GM12878 (cell line): ENCODE results near the gene SEC11A. TPM values are rescaled to one million over a fixed set of nuclear protein-coding genes. Genes with fewer than 3 reads are reported as not detected.

Experiments
- ATAC-seq: fragments of 200-7000 bp; cut with Tn5 transposase; 3 replicates; pipeline ENCODE4 v1.9.1; 2020; ENCODE audit warnings: mild to moderate bottlenecking, moderate library complexity
- BruUV-seq: library from RNA; stranded (reverse); fragments of 400-500 nt; replicated peaks from 2 replicates; lab custom pipeline; 2021; lab: Mats Ljungman, UMichigan
- CTCF ChIA-PET: fragments of 300-600 bp; sonication (Branson Sonifier 250); formaldehyde crosslinking; extraction: SDS; loops from one replicate; lab custom pipeline; 2021; ENCODE audit warnings: inconsistent platforms; lab: Yijun Ruan, JAX
- POLR2A ChIA-PET: fragments of 350-600 bp; formaldehyde crosslinking; extraction: SDS; loops from one replicate; lab custom pipeline; 2021; ENCODE audit warnings: inconsistent platforms; lab: Charles Lee
- RAD21 ChIA-PET: fragments of 300-600 bp; sonication (Branson Sonifier 250); formaldehyde crosslinking; loops from one replicate; lab custom pipeline; 2023; ENCODE audit warnings: antibody characterized with exemption; ENCODE audit not compliant: unreplicated experiment; lab: Charles Lee
- SMC1A ChIA-PET: fragments of 300-600 bp; sonication (Branson Sonifier 250); formaldehyde crosslinking; loops from one replicate; lab custom pipeline; 2023; ENCODE audit not compliant: unreplicated experiment, uncharacterized antibody; lab: Charles Lee
- DNase-seq: peaks from one replicate; pipeline ENCODE4 v3.0.0-alpha.2; 2011; ENCODE audit warnings: low read depth, low spot score
- FAIRE-seq: peaks from 3 replicates; lab custom pipeline; 2011; peaks lifted over from hg19 to GRCh38; lab: Jason Lieb, UNC
- H2AFZ ChIP-seq: 2 replicates; pipeline ENCODE4 v1.6.0; 2011; ENCODE audit warnings: low read depth, low read length, control low read depth; ENCODE audit not compliant: control insufficient read depth
- H3K27ac ChIP-seq: 2 replicates; pipeline ENCODE4 v1.5.1; 2011; ENCODE audit warnings: control low read depth; ENCODE audit not compliant: control insufficient read depth, insufficient read depth
- H3K27me3 ChIP-seq, 2 experiments: replicated peaks in 1 of 2; 2 replicates each; pipeline versions ENCODE4 v1.6.0 to v1.6.1; 2011; ENCODE audit warnings: low read length in 1 of 2; ENCODE audit not compliant: control insufficient read depth in 2 of 2, insufficient read depth in 2 of 2
- H3K36me3 ChIP-seq, 2 experiments: 2 replicates each; pipeline ENCODE4 v1.5.1; 2011; ENCODE audit warnings: low read length in 1 of 2; ENCODE audit not compliant: control insufficient read depth in 2 of 2, insufficient read depth in 2 of 2
- H3K4me1 ChIP-seq: 2 replicates; pipeline ENCODE4 v1.6.1; 2011; ENCODE audit warnings: mild to moderate bottlenecking, low read length, moderate library complexity, mixed read lengths; ENCODE audit not compliant: control insufficient read depth, insufficient read depth
- H3K4me2 ChIP-seq: 2 replicates; pipeline ENCODE4 v1.6.0; 2011; ENCODE audit warnings: control low read depth; ENCODE audit not compliant: control insufficient read depth, insufficient read depth
- H3K4me3 ChIP-seq: fragments of 200-600 bp; sonication (generic); 2 replicates; pipeline ENCODE4 v1.5.1; 2016
- H3K79me2 ChIP-seq: 2 replicates; pipeline ENCODE4 v1.6.0; 2011; ENCODE audit warnings: low read length; ENCODE audit not compliant: control insufficient read depth, insufficient read depth
- H3K9ac ChIP-seq: 2 replicates; pipeline ENCODE4 v1.8.0; 2011; ENCODE audit warnings: low read length, control low read depth, mixed read lengths; ENCODE audit not compliant: control insufficient read depth, insufficient read depth
- H3K9me3 ChIP-seq: replicated peaks from 3 replicates; pipeline ENCODE4 v1.5.1; 2011; ENCODE audit warnings: mild to moderate bottlenecking, low read length; ENCODE audit not compliant: control insufficient read depth, insufficient read depth
- H4K20me1 ChIP-seq: 2 replicates; pipeline ENCODE4 v1.6.0; 2011; ENCODE audit not compliant: control insufficient read depth, insufficient read depth
- ASH2L ChIP-seq: fragments of 300-600, 200-600 bp; sonication (generic); IDR thresholded peaks from 2 replicates; pipeline ENCODE4 v1.6.1; 2017; ENCODE audit warnings: low read depth, mild to moderate bottlenecking, borderline replicate concordance
- BCL11A ChIP-seq: IDR thresholded peaks from 2 replicates; pipeline ENCODE4 v1.6.1; 2011; ENCODE audit warnings: low read depth, low read length
- CHD1 ChIP-seq: IDR thresholded peaks from 2 replicates; pipeline ENCODE4 v1.6.1; 2012; ENCODE audit warnings: low read depth, low read length, improper control_type of control experiment
- FOXK2 ChIP-seq: fragments of 450-650 bp; IDR thresholded peaks from 2 replicates; pipeline ENCODE4 v1.6.1; 2017; ENCODE audit warnings: mild to moderate bottlenecking, moderate library complexity
- MYB ChIP-seq: fragments of 150-350 bp; IDR thresholded peaks from 2 replicates; pipeline ENCODE4 v1.6.1; 2014; ENCODE audit warnings: mild to moderate bottlenecking, low read depth, low read length, borderline replicate concordance
- NFIC ChIP-seq: IDR thresholded peaks from 2 replicates; pipeline ENCODE4 v1.6.1; 2012; ENCODE audit warnings: low read depth, mild to moderate bottlenecking, inconsistent platforms, low read length, moderate library complexity
- POLR2AphosphoS5 ChIP-seq: IDR thresholded peaks from 2 replicates; pipeline ENCODE4 v1.6.1; 2011; ENCODE audit warnings: mild to moderate bottlenecking, low read length, inconsistent platforms
- SMAD5 ChIP-seq: IDR thresholded peaks from 2 replicates; pipeline ENCODE4 v1.6.1; 2016; ENCODE audit warnings: antibody characterized with exemption, low read depth
- STAT1 ChIP-seq: fragments of 450-650 bp; conservative IDR thresholded peaks from 2 replicates; pipeline ENCODE4 v1.6.1; 2014; ENCODE audit warnings: antibody characterized with exemption, mild to moderate bottlenecking
- YY1 ChIP-seq: IDR thresholded peaks from 2 replicates; pipeline ENCODE4 v1.6.1; 2011; ENCODE audit warnings: low read depth, mild to moderate bottlenecking, low read length
- WGBS: methylation state at CpG from one replicate; pipeline ENCODE4 v1.1.6; 2016; ENCODE audit warnings: low lambda C conversion rate; ENCODE audit not compliant: insufficient replicate concordance, insufficient coverage; ENCODE audit errors: missing lambda C conversion rate; 5-methylcytosine and 5-hydroxymethylcytosine counted together
- in situ Hi-C: fragments of 300-500 bp; cut with MboI; formaldehyde crosslinking; loops from 9 replicates; pipeline ENCODE4 v1.14.3; 2018; ENCODE audit warnings: mixed read lengths
- intact Hi-C: fragments of 100-400 bp; cut with micrococcal nuclease; formaldehyde crosslinking; loops from one replicate; pipeline ENCODE4 v1.14.2; 2022; ENCODE audit not compliant: unreplicated experiment
- polyA plus RNA-seq, 11 experiments: library from polyadenylated mRNA; depleted of rRNA in 4 of 11; unstranded in 6 of 11; stranded (reverse) in 5 of 11; fragments of >200 nt; fragmentation: Nextera tagmentation in 4 of 11; fragmentation: Illumina TruSeq in 1 of 11; extraction: Ambion mirVana in 4 of 11; extraction: Trizol in 1 of 11; gene quantifications; 1 replicate in 1 of 11; 2 replicates in 10 of 11; pipeline versions ENCODE4 v1.2.1 to v1.2.3, GENCODE V29; 2011 to 2016; ENCODE audit warnings: inconsistent platforms in 2 of 11, missing spikeins in 2 of 11, low read depth in 1 of 11
- total RNA-seq, 4 experiments: library from RNA; depleted of rRNA in 3 of 4; stranded (reverse); fragments of >200 nt in 3 of 4; fragmentation: Illumina TruSeq in 1 of 4; extraction: Trizol in 1 of 4; gene quantifications; 2 replicates each; pipeline versions ENCODE4 v1.2.1 to v1.2.3, GENCODE V29; 2013 to 2021
- TF ChIP-seq, protein P1 (sequence below): IDR thresholded peaks from 2 replicates; pipeline ENCODE4 v1.6.1; 2012; ENCODE audit warnings: low read length, inconsistent platforms
- TF ChIP-seq, protein P2 (sequence below), 3 experiments: IDR thresholded peaks in 2 of 3; conservative IDR thresholded peaks in 1 of 3; 2 replicates each; pipeline ENCODE4 v1.5.1; 2011; ENCODE audit warnings: low read depth in 3 of 3, low read length in 3 of 3, mild to moderate bottlenecking in 3 of 3, control low read depth in 2 of 3, moderate library complexity in 2 of 3, inconsistent platforms in 1 of 3, mixed read lengths in 1 of 3; ENCODE audit not compliant: control insufficient read depth in 2 of 3, insufficient read depth in 1 of 3; ENCODE audit errors: extremely low read depth in 1 of 3
- TF ChIP-seq, protein P3 (sequence below): fragments of 450-650 bp; IDR thresholded peaks from 2 replicates; pipeline ENCODE4 v1.6.1; 2014; ENCODE audit warnings: mild to moderate bottlenecking

The SEC11A gene
- total and polyA plus RNA-seq, 10 of the 15 experiments (the other 5 are each of a cell fraction or from before 2014, with no cell fraction given) = 99.2 to 159 (median 143) TPM

DNA sequence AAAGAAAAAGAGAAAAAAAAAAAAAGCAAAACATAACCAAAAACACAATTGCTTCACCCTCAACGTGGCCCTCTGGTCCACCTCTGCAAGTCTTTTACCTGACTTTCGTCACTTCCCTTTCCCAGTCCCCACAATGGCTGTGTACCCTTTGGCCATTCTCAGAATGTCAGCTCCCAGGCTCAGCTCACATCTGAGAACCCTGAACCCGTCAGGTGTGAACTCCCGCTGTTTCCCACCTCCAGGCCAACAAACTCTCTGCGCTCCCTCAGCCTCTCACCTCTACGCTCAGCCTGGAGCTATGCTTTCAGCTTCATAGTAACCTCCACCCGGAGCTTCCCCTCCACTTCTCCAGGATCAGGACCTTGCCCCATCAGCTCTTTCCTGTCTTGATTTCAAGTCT lies 91.6 kb downstream of the SEC11A start:
- intact Hi-C loops (no loop called here), in situ Hi-C loops (no loop called here)
- Histone ChIP-seq H2AFZ (no peak overlapping the region), H3K27ac (no peak overlapping the region), H3K9ac (no peak overlapping the region), H3K4me3 (no peak overlapping the region), H3K9me3 (peaks cover 26% of the 10 kb centered on the region), H3K27me3 (no peaks in the 10 kb centered on the region), H3K79me2 (no peaks in the 10 kb centered on the region), H3K4me1 (no peaks in the 10 kb centered on the region), H4K20me1 (no peaks in the 10 kb centered on the region), H3K36me3 (peaks cover 1 to 10% of the 10 kb centered on the region in 2 experiments), H3K4me2 (no peak overlapping the region)
- POLR2A ChIA-PET = no interaction called here
- SMC1A ChIA-PET = interaction anchor here (1.3 kb wide), 1 partner anchor 10 kb away, joined by 3 read pairs; no protein-coding TSS in a partner anchor
- 76% methylated on average over 7 of the region's 7 CpGs for WGBS
- no TSS peak for BruUV-seq
- no peak for ATAC-seq
- RAD21 ChIA-PET = no interaction called here
- TF ChIP-seq, protein P1, sequence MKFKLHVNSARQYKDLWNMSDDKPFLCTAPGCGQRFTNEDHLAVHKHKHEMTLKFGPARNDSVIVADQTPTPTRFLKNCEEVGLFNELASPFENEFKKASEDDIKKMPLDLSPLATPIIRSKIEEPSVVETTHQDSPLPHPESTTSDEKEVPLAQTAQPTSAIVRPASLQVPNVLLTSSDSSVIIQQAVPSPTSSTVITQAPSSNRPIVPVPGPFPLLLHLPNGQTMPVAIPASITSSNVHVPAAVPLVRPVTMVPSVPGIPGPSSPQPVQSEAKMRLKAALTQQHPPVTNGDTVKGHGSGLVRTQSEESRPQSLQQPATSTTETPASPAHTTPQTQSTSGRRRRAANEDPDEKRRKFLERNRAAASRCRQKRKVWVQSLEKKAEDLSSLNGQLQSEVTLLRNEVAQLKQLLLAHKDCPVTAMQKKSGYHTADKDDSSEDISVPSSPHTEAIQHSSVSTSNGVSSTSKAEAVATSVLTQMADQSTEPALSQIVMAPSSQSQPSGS = no peak
- TF ChIP-seq NFIC = no peak
- no peak for FAIRE-seq
- no peak for DNase-seq
- CTCF ChIA-PET = interaction anchor here (1.6 to 1.9 kb wide), 2 partner anchors 53 to 221 kb away, joined by 5 to 6 read pairs; no protein-coding TSS in a partner anchor

DNA sequence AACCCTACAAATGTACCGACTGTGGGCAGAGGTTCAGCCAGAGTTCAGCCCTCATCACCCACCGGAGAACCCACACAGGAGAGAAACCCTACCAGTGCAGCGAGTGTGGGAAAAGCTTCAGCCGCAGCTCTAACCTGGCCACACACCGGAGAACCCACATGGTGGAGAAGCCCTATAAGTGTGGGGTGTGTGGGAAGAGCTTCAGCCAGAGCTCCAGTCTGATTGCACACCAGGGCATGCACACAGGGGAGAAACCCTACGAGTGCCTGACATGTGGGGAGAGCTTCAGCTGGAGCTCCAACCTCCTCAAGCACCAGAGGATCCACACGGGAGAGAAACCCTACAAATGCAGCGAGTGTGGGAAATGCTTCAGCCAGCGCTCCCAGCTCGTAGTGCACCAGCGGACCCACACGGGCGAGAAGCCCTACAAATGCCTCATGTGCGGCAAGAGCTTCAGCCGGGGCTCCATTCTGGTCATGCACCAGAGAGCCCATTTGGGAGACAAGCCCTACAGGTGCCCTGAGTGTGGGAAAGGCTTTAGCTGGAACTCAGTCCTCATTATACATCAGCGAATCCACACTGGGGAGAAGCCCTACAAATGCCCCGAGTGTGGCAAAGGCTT lies 94.5 kb downstream of the SEC11A start:
- H3K79me2 ChIP-seq = no peaks in the 10 kb centered on the region
- BruUV-seq = no TSS peak
- POLR2A ChIA-PET = no interaction called here
- no peak overlapping the region for H3K27ac ChIP-seq
- intact Hi-C loops = no loop called here
- H3K9ac ChIP-seq = no peak overlapping the region
- peaks cover 1 to 10% of the 10 kb centered on the region in 2 experiments for H3K36me3 ChIP-seq
- CTCF ChIA-PET = interaction anchor here (0.6 to 2.3 kb wide), 4 partner anchors 10 to 257 kb away, joined by 3 to 8 read pairs (median 3); no protein-coding TSS in a partner anchor
- peaks cover 26% of the 10 kb centered on the region for H3K9me3 ChIP-seq
- in situ Hi-C loops = no loop called here
- H3K27me3 ChIP-seq = no peaks in the 10 kb centered on the region
- SMC1A ChIA-PET = interaction anchor here (0.5 to 1.2 kb wide), 3 partner anchors 13 to 45 kb away, joined by 3 read pairs; no protein-coding TSS in a partner anchor
- FAIRE-seq (no peak), ATAC-seq (no peak), DNase-seq (no peak)
- H3K4me1 ChIP-seq = no peaks in the 10 kb centered on the region
- no peaks in the 10 kb centered on the region for H4K20me1 ChIP-seq
- no peak overlapping the region for H2AFZ ChIP-seq
- H3K4me2 ChIP-seq = no peak overlapping the region
- 92% methylated on average over 12 of the region's 17 CpGs for WGBS
- RAD21 ChIA-PET = interaction anchor here (0.6 kb wide), 1 partner anchor 34 kb away, joined by 3 read pairs; no protein-coding TSS in a partner anchor
- H3K4me3 ChIP-seq = no peak overlapping the region
- TF ChIP-seq SMAD5 (no peak), POLR2AphosphoS5 (no peak), MYB (no peak), BCL11A (no peak), CHD1 (no peak), YY1 (no peak), FOXK2 (no peak), ASH2L (no peak), STAT1 (no peak)
- TF ChIP-seq, protein P2, sequence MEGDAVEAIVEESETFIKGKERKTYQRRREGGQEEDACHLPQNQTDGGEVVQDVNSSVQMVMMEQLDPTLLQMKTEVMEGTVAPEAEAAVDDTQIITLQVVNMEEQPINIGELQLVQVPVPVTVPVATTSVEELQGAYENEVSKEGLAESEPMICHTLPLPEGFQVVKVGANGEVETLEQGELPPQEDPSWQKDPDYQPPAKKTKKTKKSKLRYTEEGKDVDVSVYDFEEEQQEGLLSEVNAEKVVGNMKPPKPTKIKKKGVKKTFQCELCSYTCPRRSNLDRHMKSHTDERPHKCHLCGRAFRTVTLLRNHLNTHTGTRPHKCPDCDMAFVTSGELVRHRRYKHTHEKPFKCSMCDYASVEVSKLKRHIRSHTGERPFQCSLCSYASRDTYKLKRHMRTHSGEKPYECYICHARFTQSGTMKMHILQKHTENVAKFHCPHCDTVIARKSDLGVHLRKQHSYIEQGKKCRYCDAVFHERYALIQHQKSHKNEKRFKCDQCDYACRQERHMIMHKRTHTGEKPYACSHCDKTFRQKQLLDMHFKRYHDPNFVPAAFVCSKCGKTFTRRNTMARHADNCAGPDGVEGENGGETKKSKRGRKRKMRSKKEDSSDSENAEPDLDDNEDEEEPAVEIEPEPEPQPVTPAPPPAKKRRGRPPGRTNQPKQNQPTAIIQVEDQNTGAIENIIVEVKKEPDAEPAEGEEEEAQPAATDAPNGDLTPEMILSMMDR (IDR thresholded peaks at IDR 0.05 in 2 of 3, conservative IDR thresholded peaks at IDR 0.05 in 1 of 3; ENCODE audit: control insufficient read depth in 2 of 3, extremely low read depth in 1 of 3, insufficient read depth in 1 of 3, low read depth in 3 of 3, low read length in 3 of 3) = no peak
- TF ChIP-seq, protein P3, sequence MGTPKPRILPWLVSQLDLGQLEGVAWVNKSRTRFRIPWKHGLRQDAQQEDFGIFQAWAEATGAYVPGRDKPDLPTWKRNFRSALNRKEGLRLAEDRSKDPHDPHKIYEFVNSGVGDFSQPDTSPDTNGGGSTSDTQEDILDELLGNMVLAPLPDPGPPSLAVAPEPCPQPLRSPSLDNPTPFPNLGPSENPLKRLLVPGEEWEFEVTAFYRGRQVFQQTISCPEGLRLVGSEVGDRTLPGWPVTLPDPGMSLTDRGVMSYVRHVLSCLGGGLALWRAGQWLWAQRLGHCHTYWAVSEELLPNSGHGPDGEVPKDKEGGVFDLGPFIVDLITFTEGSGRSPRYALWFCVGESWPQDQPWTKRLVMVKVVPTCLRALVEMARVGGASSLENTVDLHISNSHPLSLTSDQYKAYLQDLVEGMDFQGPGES = no peak
